DND-41 (cell line): ENCODE results near the gene CARNS1.
A peak's percentile ranks its signal among the peaks of the same experiment; 100 is the strongest.

Experiments used
- ATAC-seq: fragments of 200-7000 bp; cut with Tn5 transposase; 3 replicates; pipeline ENCODE4 v1.9.1; 2021; ENCODE audit warnings: low read depth; ENCODE audit not compliant: insufficient read depth
- DNase-seq: peaks from one replicate; pipeline ENCODE4 v3.0.0-alpha.2; 2020
- H2AFZ ChIP-seq: 2 replicates; pipeline ENCODE4 v1.6.0; 2012; ENCODE audit warnings: low read depth, low read length
- H3K27ac ChIP-seq: 2 replicates; pipeline ENCODE4 v1.5.1; 2012; ENCODE audit warnings: low read length, inconsistent platforms
- H3K27me3 ChIP-seq: fragments of 200-600 bp; sonication (generic); 2 replicates; pipeline ENCODE4 v1.6.0; 2012; ENCODE audit warnings: low read length, mild to moderate bottlenecking, inconsistent platforms; ENCODE audit not compliant: insufficient read depth, poor library complexity
- H3K36me3 ChIP-seq: 2 replicates; pipeline ENCODE4 v1.5.1; 2012; ENCODE audit warnings: low read length, inconsistent platforms; ENCODE audit not compliant: insufficient read depth
- H3K4me1 ChIP-seq: 2 replicates; pipeline ENCODE4 v1.5.1; 2012; ENCODE audit warnings: mild to moderate bottlenecking, low read length; ENCODE audit not compliant: insufficient read depth
- H3K4me2 ChIP-seq: 2 replicates; pipeline ENCODE4 v1.6.0; 2012; ENCODE audit warnings: mild to moderate bottlenecking, moderate library complexity, low read length, inconsistent platforms; ENCODE audit not compliant: insufficient read depth
- H3K4me3 ChIP-seq, 2 experiments: fragments of 200-600 bp in 1 of 2; shearing (Covaris generic) in 1 of 2; 2 replicates each; pipeline ENCODE4 v1.5.1; 2012 to 2016; ENCODE audit warnings: inconsistent platforms in 2 of 2, low read length in 2 of 2, mild to moderate bottlenecking in 2 of 2, low read depth in 1 of 2, moderate library complexity in 1 of 2
- H3K79me2 ChIP-seq: 2 replicates; pipeline ENCODE4 v1.6.0; 2012; ENCODE audit warnings: low read length, inconsistent platforms; ENCODE audit not compliant: insufficient read depth
- H3K9ac ChIP-seq: 2 replicates; pipeline ENCODE4 v1.6.0; 2012; ENCODE audit warnings: low read depth, mild to moderate bottlenecking, inconsistent platforms, low read length, moderate library complexity
- H3K9me3 ChIP-seq: 2 replicates; pipeline ENCODE4 v1.5.1; 2012; ENCODE audit warnings: low read length, moderate library complexity, mild to moderate bottlenecking, inconsistent platforms; ENCODE audit not compliant: insufficient read depth, severe bottlenecking
- H4K20me1 ChIP-seq: 2 replicates; pipeline ENCODE4 v1.6.0; 2012; ENCODE audit warnings: low read length; ENCODE audit not compliant: insufficient read depth
- EZH2 ChIP-seq: IDR thresholded peaks from 3 replicates; pipeline ENCODE4 v1.6.1; 2012; ENCODE audit warnings: borderline replicate concordance, low read depth, mild to moderate bottlenecking, moderate library complexity, low read length, inconsistent platforms; ENCODE audit not compliant: severe bottlenecking
- TF ChIP-seq, protein P1 (sequence below): IDR thresholded peaks from 2 replicates; pipeline ENCODE4 v1.5.1; 2012; ENCODE audit warnings: borderline replicate concordance, low read length, moderate library complexity, mild to moderate bottlenecking; ENCODE audit not compliant: poor library complexity, severe bottlenecking; ENCODE audit errors: extremely low read depth

The CARNS1 gene

GRCh38 chr11:67466367-67466766, 50.9 kb downstream of the CARNS1 start:
- Histone ChIP-seq H3K4me2 (peak overlapping the region; percentile 14; the same call in 1 of the 2 replicates), H3K9ac (peak overlapping the region; percentile 95), H3K27ac (peak overlapping the region; percentile 45), H2AFZ (no peak overlapping the region), H3K9me3 (no peaks in the 10 kb centered on the region), H3K79me2 (peaks cover 38% of the 10 kb centered on the region), H3K4me3 (no peak overlapping the region), H3K4me1 (peaks cover 54% of the 10 kb centered on the region), H3K36me3 (peaks cover 12% of the 10 kb centered on the region; the same call in 1 of the 2 replicates), H3K27me3 (no peaks in the 10 kb centered on the region), H4K20me1 (no peaks in the 10 kb centered on the region)
- TF ChIP-seq, protein P1, sequence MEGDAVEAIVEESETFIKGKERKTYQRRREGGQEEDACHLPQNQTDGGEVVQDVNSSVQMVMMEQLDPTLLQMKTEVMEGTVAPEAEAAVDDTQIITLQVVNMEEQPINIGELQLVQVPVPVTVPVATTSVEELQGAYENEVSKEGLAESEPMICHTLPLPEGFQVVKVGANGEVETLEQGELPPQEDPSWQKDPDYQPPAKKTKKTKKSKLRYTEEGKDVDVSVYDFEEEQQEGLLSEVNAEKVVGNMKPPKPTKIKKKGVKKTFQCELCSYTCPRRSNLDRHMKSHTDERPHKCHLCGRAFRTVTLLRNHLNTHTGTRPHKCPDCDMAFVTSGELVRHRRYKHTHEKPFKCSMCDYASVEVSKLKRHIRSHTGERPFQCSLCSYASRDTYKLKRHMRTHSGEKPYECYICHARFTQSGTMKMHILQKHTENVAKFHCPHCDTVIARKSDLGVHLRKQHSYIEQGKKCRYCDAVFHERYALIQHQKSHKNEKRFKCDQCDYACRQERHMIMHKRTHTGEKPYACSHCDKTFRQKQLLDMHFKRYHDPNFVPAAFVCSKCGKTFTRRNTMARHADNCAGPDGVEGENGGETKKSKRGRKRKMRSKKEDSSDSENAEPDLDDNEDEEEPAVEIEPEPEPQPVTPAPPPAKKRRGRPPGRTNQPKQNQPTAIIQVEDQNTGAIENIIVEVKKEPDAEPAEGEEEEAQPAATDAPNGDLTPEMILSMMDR = no peak
- ATAC-seq (no peak), DNase-seq (no peak)

DNA sequence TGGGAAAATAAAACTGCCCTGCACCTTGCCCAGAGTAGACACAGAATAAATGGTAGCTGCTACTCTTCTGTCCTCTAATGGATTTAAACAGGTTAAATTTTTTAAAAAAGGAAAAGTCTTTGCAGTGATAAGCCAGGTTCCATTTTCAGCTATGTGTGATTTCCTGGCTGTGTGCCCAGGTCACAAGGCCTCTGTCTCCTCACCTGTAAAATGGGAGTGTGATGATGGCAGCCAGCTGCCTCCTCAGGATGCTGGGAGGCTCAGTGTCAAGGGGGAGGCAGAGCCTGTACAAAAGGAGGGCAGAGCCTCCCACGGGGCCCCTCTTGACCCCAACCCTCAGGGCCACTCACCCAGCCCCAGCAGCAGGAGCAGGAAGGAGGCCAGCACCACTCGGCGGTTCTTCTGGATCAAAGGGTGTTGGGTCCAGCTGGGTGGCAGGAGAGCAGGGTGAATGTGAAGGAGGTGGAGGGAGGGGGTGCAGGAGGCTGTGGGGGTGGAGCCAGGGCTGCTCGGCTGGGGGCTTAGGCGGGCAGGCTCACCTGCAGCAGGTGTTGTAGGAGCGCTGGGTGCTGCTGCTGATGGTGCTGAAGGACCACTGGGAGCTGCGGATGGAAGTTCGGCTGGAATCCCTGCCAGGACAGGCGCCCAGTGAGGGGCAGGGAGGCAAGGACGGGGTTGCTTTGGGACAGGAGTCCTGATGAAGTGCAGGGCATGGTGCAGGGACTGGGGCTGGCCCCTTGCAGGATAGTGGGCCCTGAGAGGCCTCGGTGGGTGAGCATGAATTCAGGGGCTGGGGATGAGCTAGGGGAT, 51.7 kb downstream of the CARNS1 start:
- Histone ChIP-seq H4K20me1 (no peaks in the 10 kb centered on the region), H3K9ac (peak overlapping the region; percentile 95), H3K79me2 (peaks cover 38% of the 10 kb centered on the region), H3K9me3 (no peaks in the 10 kb centered on the region), H3K36me3 (peaks cover 12% of the 10 kb centered on the region; the same call in 1 of the 2 replicates), H3K4me2 (peak overlapping the region; percentile 98), H2AFZ (no peak overlapping the region), H3K4me1 (peaks cover 54% of the 10 kb centered on the region), H3K27me3 (no peaks in the 10 kb centered on the region), H3K27ac (peak overlapping the region; percentile 87), H3K4me3 (peak overlapping the region in 1 of 2 experiments; percentile 60; a peak in 2 of 4 replicates)
- no peak for TF ChIP-seq EZH2
- TF ChIP-seq, protein P1 = no peak
- DNase-seq (peak; percentile 4), ATAC-seq (no peak)

DNA sequence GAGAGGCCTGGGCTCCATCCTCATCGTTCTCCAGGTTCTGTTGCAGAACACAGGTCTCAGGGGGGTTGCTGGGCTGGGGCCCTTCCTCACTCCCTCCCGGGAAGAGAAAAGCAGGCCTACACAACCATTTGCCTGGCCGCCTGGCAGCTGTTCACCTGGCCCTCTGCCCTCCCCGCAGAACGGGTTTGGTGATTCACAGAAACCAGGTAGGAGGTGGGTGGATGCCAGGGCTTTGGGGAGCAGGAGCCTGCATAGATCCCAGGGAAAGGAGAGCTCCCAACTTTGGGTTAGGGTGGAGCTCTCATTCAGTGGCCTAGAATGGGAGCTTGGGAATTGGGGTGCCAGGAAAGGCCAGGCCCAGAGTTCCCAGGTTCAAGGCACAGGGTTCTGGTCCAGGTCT, 52.6 kb downstream of the CARNS1 start:
- Histone ChIP-seq H3K9ac (peak overlapping the region; percentile 95), H3K4me1 (peaks cover 54% of the 10 kb centered on the region), H3K4me2 (peak overlapping the region; percentile 98), H3K4me3 (peak overlapping the region; percentile 60 to 90), H3K27me3 (no peaks in the 10 kb centered on the region), H3K79me2 (peaks cover 38% of the 10 kb centered on the region), H4K20me1 (no peaks in the 10 kb centered on the region), H3K9me3 (no peaks in the 10 kb centered on the region), H2AFZ (peak overlapping the region; percentile 74; the same call in 1 of the 2 replicates), H3K27ac (peak overlapping the region; percentile 87), H3K36me3 (peaks cover 12% of the 10 kb centered on the region; the same call in 1 of the 2 replicates)
- peak; percentile 12 for DNase-seq
- ATAC-seq = no peak
- no peak for TF ChIP-seq EZH2
- TF ChIP-seq, protein P1 = no peak
